Measurements from ENCODE around the gene C1QL4.

- no peak for TF ChIP-seq REST (IDR thresholded peaks at IDR 0.05; ENCODE audit: insufficient read depth in 1 of 2, low read depth in 2 of 2, low read length in 1 of 2)
- TF ChIP-seq, protein P1, sequence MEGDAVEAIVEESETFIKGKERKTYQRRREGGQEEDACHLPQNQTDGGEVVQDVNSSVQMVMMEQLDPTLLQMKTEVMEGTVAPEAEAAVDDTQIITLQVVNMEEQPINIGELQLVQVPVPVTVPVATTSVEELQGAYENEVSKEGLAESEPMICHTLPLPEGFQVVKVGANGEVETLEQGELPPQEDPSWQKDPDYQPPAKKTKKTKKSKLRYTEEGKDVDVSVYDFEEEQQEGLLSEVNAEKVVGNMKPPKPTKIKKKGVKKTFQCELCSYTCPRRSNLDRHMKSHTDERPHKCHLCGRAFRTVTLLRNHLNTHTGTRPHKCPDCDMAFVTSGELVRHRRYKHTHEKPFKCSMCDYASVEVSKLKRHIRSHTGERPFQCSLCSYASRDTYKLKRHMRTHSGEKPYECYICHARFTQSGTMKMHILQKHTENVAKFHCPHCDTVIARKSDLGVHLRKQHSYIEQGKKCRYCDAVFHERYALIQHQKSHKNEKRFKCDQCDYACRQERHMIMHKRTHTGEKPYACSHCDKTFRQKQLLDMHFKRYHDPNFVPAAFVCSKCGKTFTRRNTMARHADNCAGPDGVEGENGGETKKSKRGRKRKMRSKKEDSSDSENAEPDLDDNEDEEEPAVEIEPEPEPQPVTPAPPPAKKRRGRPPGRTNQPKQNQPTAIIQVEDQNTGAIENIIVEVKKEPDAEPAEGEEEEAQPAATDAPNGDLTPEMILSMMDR (IDR thresholded peaks at IDR 0.05), result peak; percentile 72
- TF ChIP-seq POLR2AphosphoS5 (IDR thresholded peaks at IDR 0.05; ENCODE audit: low read depth, low read length), result no peak
- no peak for TF ChIP-seq SIN3A (IDR thresholded peaks at IDR 0.05; ENCODE audit: borderline replicate concordance, insufficient read depth, low read depth, low read length)
Observed at GRCh38 chr12:49357103-49357678, 20.2 kb upstream of the C1QL4 start.

Data from Panc1 (cell line).